A549 (cell line): Measurements from ENCODE around the gene TTC13. TPM values are rescaled to one million over a fixed set of nuclear protein-coding genes. Genes with fewer than 3 reads are reported as not detected.
A peak's percentile ranks its signal among the peaks of the same experiment; 100 is the strongest.
"Not testable (repeated sequence)": the region's sequence is repeated elsewhere in the genome, so short reads cannot be mapped to it uniquely, and the experiment has no call there.

Experiments
- ATAC-seq, 2 experiments: fragments of 200-7000 bp in 1 of 2; fragments of >200 bp in 1 of 2; cut with Nextera tagmentation in 1 of 2; cut with Tn5 transposase in 1 of 2; 3 replicates each; pipeline versions ENCODE4 v1.8.0 to v1.9.1; 2018 to 2020; ENCODE audit warnings: mild to moderate bottlenecking in 1 of 2, moderate library complexity in 1 of 2
- CTCF ChIA-PET: fragments of 300-600 bp; sonication (Branson Sonifier 250); formaldehyde crosslinking; extraction: SDS; loops from one replicate; lab custom pipeline; 2021; ENCODE audit warnings: antibody characterized with exemption, inconsistent platforms; lab: Yijun Ruan, JAX
- POLR2A ChIA-PET: fragments of 350-600 bp; formaldehyde crosslinking; extraction: SDS; loops from one replicate; lab custom pipeline; 2021; ENCODE audit warnings: antibody characterized with exemption, inconsistent platforms; lab: Yijun Ruan, JAX
- DNase-seq, 2 experiments: peaks; one replicate each; pipeline versions ENCODE4 v3.0.0 to v3.0.0-alpha.2; 2011 to 2016; ENCODE audit warnings: low read depth in 1 of 2, low spot score in 1 of 2
- FAIRE-seq: peaks from 2 replicates; lab custom pipeline; 2011; peaks lifted over from hg19 to GRCh38; lab: Jason Lieb, UNC
- H3K27ac ChIP-seq, 2 experiments: fragments of >200 bp; sonication (Bioruptor Twin); formaldehyde crosslinking; 3 replicates each; pipeline ENCODE4 v1.5.1; 2016 to 2017
- H3K4me1 ChIP-seq: fragments of >200 bp; sonication (Bioruptor Twin); formaldehyde crosslinking; 3 replicates; pipeline ENCODE4 v1.6.1; 2016
- H3K4me2 ChIP-seq: fragments of >200 bp; sonication (Bioruptor Twin); formaldehyde crosslinking; 3 replicates; pipeline ENCODE4 v1.6.1; 2016
- H3K4me3 ChIP-seq: fragments of >200 bp; sonication (Bioruptor Twin); formaldehyde crosslinking; 3 replicates; pipeline ENCODE4 v1.5.1; 2016
- H3K9me3 ChIP-seq: fragments of >200 bp; sonication (Bioruptor Twin); formaldehyde crosslinking; 3 replicates; pipeline ENCODE4 v1.6.1; 2016
- BCL3 ChIP-seq: fragments of >200 bp; sonication (Bioruptor Twin); formaldehyde crosslinking; IDR thresholded peaks from 3 replicates; pipeline ENCODE4 v1.6.1; 2016
- BHLHE40 ChIP-seq: IDR thresholded peaks from 2 replicates; pipeline ENCODE4 v1.6.1; 2012; ENCODE audit warnings: low read depth, low read length, inconsistent platforms
- CBX2 ChIP-seq: fragments of 200-600 bp; sonication (generic); IDR thresholded peaks from 2 replicates; pipeline ENCODE4 v1.6.1; 2016; ENCODE audit warnings: low read depth, mild to moderate bottlenecking, borderline replicate concordance
- CHD2 ChIP-seq: fragments of 150-350 bp; IDR thresholded peaks from 2 replicates; pipeline ENCODE4 v1.6.1; 2014; ENCODE audit warnings: low read length; ENCODE audit not compliant: partially characterized antibody
- EHF ChIP-seq: fragments of 250-450 bp; sonication (Bioruptor Pico); IDR thresholded peaks from 2 replicates; pipeline ENCODE4 v1.5.0; 2020; ENCODE audit warnings: mild to moderate bottlenecking
- EP300 ChIP-seq, 2 experiments: fragments of >200 bp; sonication (Bioruptor Twin); formaldehyde crosslinking; IDR thresholded peaks; 2 replicates in 1 of 2; 3 replicates in 1 of 2; pipeline ENCODE4 v1.6.1; 2016 to 2017
- ESRRA ChIP-seq: fragments of 150-350 bp; IDR thresholded peaks from 2 replicates; pipeline ENCODE4 v1.6.1; 2014; ENCODE audit warnings: mild to moderate bottlenecking, low read length, borderline replicate concordance
- FOSB ChIP-seq: fragments of 250-450 bp; sonication (Bioruptor Pico); IDR thresholded peaks from 2 replicates; pipeline ENCODE4 v1.5.0; 2020; ENCODE audit warnings: mild to moderate bottlenecking, moderate library complexity
- GATA3 ChIP-seq: IDR thresholded peaks from 2 replicates; pipeline ENCODE4 v1.6.1; 2012; ENCODE audit warnings: borderline replicate concordance
- HDAC2 ChIP-seq: fragments of 200-600 bp; sonication (generic); IDR thresholded peaks from 2 replicates; pipeline ENCODE4 v1.6.1; 2016
- HES2 ChIP-seq: fragments of >200 bp; sonication (Bioruptor Twin); formaldehyde crosslinking; IDR thresholded peaks from 2 replicates; pipeline ENCODE4 v1.6.1; 2016
- HOXB13 ChIP-seq: fragments of 250-450 bp; sonication (Bioruptor Pico); IDR thresholded peaks from 2 replicates; pipeline ENCODE4 v1.5.0; 2020; ENCODE audit warnings: low read depth, mild to moderate bottlenecking, moderate library complexity
- HOXB5 ChIP-seq: fragments of 250-450 bp; sonication (Bioruptor Pico); IDR thresholded peaks from 2 replicates; pipeline ENCODE4 v1.5.0; 2020; ENCODE audit warnings: mild to moderate bottlenecking, moderate library complexity
- JUN ChIP-seq, 2 experiments: fragments of >200 bp; sonication (Bioruptor Twin); formaldehyde crosslinking; IDR thresholded peaks; 2 replicates in 1 of 2; 3 replicates in 1 of 2; pipeline ENCODE4 v1.6.1; 2016 to 2017
- NPAS2 ChIP-seq: fragments of 250-450 bp; sonication (Bioruptor Pico); IDR thresholded peaks from 2 replicates; pipeline ENCODE4 v1.8.0; 2022; ENCODE audit warnings: mild to moderate bottlenecking, moderate library complexity, borderline replicate concordance
- PBX3 ChIP-seq: IDR thresholded peaks from 2 replicates; pipeline ENCODE4 v1.6.1; 2012
- POLR2A ChIP-seq: IDR thresholded peaks from 2 replicates; pipeline ENCODE4 v1.6.1; 2012; ENCODE audit warnings: mild to moderate bottlenecking, low read length
- POLR2AphosphoS2 ChIP-seq: conservative IDR thresholded peaks from 2 replicates; pipeline ENCODE4 v1.6.1; 2012; ENCODE audit warnings: low read length, improper control_type of control experiment, inconsistent platforms
- RARB ChIP-seq: fragments of 250-450 bp; sonication (Bioruptor Pico); IDR thresholded peaks from 2 replicates; pipeline ENCODE4 v1.8.0; 2021; ENCODE audit warnings: mild to moderate bottlenecking, moderate library complexity
- ZC3H11A ChIP-seq: fragments of 450-650 bp; IDR thresholded peaks from 2 replicates; pipeline ENCODE4 v1.6.1; 2014; ENCODE audit warnings: antibody characterized with exemption, mild to moderate bottlenecking
- ZFP36 ChIP-seq: fragments of 450-650 bp; IDR thresholded peaks from 2 replicates; pipeline ENCODE4 v1.6.1; 2014; ENCODE audit warnings: borderline replicate concordance; ENCODE audit not compliant: partially characterized antibody
- ZSCAN20 ChIP-seq: fragments of 250-450 bp; sonication (Bioruptor Pico); IDR thresholded peaks from 2 replicates; pipeline ENCODE4 v1.8.0; 2022; ENCODE audit warnings: mild to moderate bottlenecking, moderate library complexity
- WGBS: methylation state at CpG from one replicate; pipeline ENCODE4 v1.1.6; 2017; ENCODE audit errors: missing lambda C conversion rate; 5-methylcytosine and 5-hydroxymethylcytosine counted together
- polyA plus RNA-seq, 4 experiments: library from polyadenylated mRNA; depleted of rRNA in 3 of 4; stranded (reverse); fragments of >200 nt; fragmentation: RNase III in 1 of 4; extraction: RNeasy Plus Mini Kit Qiagen cat#74134 plus additional on column Dnase treatment in 1 of 4; gene quantifications; 2 replicates in 3 of 4; 3 replicates in 1 of 4; pipeline ENCODE4 v1.2.3, GENCODE V29; 2011 to 2017

TTC13 gene
- polyA plus RNA-seq, 2 of the 4 experiments (the other 2 are of a cell fraction), result 12.5 to 22.7 TPM

GRCh38 chr1:230986976-230987375 is 8.3 kb upstream of the TTC13 start:
- ATAC-seq (peak; percentile 86 to 93), DNase-seq (peak; percentile 38), FAIRE-seq (no peak)
- Histone ChIP-seq H3K4me1 (peaks cover 12% of the 10 kb centered on the region), H3K4me3 (no peak overlapping the region), H3K27ac (peak overlapping the region in 1 of 2 experiments; percentile 50; a peak in 3 of 6 replicates), H3K9me3 (no peaks in the 10 kb centered on the region), H3K4me2 (peak overlapping the region; percentile 48)
- POLR2A ChIA-PET, result no interaction called here
- TF ChIP-seq ZFP36, result no peak
- TF ChIP-seq RARB (CRISPR knock-in tag), result no peak
- no peak for TF ChIP-seq NPAS2 (CRISPR knock-in tag)
- TF ChIP-seq POLR2AphosphoS2, result no peak
- no peak for TF ChIP-seq ZC3H11A
- TF ChIP-seq HDAC2, result no peak
- TF ChIP-seq BCL3, result no peak
- TF ChIP-seq JUN (IDR thresholded peaks at IDR 0.05), result no peak
- no peak for TF ChIP-seq POLR2A
- no peak for TF ChIP-seq ESRRA
- no peak for TF ChIP-seq ZSCAN20 (CRISPR knock-in tag)
- WGBS, result 34% methylated on average over 7 of the region's 7 CpGs
- CTCF ChIA-PET, result no interaction called here

GRCh38 chr1:230985711-230986110 is 7.0 kb upstream of the TTC13 start:
- Histone ChIP-seq H3K4me3 (no peak overlapping the region), H3K4me1 (peaks cover 14% of the 10 kb centered on the region), H3K9me3 (no peaks in the 10 kb centered on the region), H3K4me2 (no peak overlapping the region), H3K27ac (no peak overlapping the region)
- DNase-seq (no peak), FAIRE-seq (no peak), ATAC-seq (no peak)
- CTCF ChIA-PET, result no interaction called here
- 91% methylated on average over 6 of the region's 6 CpGs for WGBS
- POLR2A ChIA-PET, result no interaction called here
- TF ChIP-seq CHD2 (no peak), GATA3 (no peak), BHLHE40 (no peak), EHF (CRISPR knock-in tag) (no peak), HES2 (no peak), HOXB13 (CRISPR knock-in tag) (no peak), ZFP36 (no peak), PBX3 (no peak), CBX2 (no peak), EP300 (IDR thresholded peaks at IDR 0.05) (no peak), HOXB5 (no peak), FOSB (CRISPR knock-in tag) (no peak), ESRRA (no peak)

GRCh38 chr1:230984622-230985515 is 6.2 kb upstream of the TTC13 start:
- not testable (repeated sequence) for ATAC-seq, FAIRE-seq

More at GRCh38 chr1:230984622-230985515, 6.2 kb upstream of the TTC13 start:
- H3K4me3 ChIP-seq, DNase-seq, H3K4me2 ChIP-seq, POLR2A ChIA-PET, CTCF ChIA-PET, H3K27ac ChIP-seq, H3K9me3 ChIP-seq: not testable (repeated sequence)
- H3K4me1 ChIP-seq, result peaks cover 22% of the 10 kb centered on the region
- WGBS, result 92% methylated on average over 10 of the region's 10 CpGs
